ENCODE results near the gene SDK1.

The SDK1 gene

GRCh38 chr7:3762146-3762831 is 461.2 kb downstream of the SDK1 start:
- DNase-seq (ENCODE audit: extremely low spot score) = no peak
- CTCF ChIA-PET = no interaction called here
- no peak for TF ChIP-seq ARNT (IDR thresholded peaks at IDR 0.05)
- TF ChIP-seq CTBP1 (IDR thresholded peaks at IDR 0.05; ENCODE audit: borderline replicate concordance) = no peak
- no peak for TF ChIP-seq ZNF384 (IDR thresholded peaks at IDR 0.05)
- no peak for TF ChIP-seq BHLHE40 (IDR thresholded peaks at IDR 0.05; ENCODE audit: borderline replicate concordance)
- TF ChIP-seq HDGF (IDR thresholded peaks at IDR 0.05; ENCODE audit: borderline replicate concordance) = no peak
- no peak for TF ChIP-seq FOXK2 (IDR thresholded peaks at IDR 0.05)
- TF ChIP-seq TARDBP (IDR thresholded peaks at IDR 0.05) = no peak
- TF ChIP-seq PKNOX1 (IDR thresholded peaks at IDR 0.05) = no peak
- TF ChIP-seq L3MBTL2 (conservative IDR thresholded peaks at IDR 0.05) = no peak
- TF ChIP-seq LEF1 (IDR thresholded peaks at IDR 0.05; ENCODE audit: borderline replicate concordance) = no peak
- TF ChIP-seq SP1 (IDR thresholded peaks at IDR 0.05) = no peak
- no peak for TF ChIP-seq FOXM1 (IDR thresholded peaks at IDR 0.05; ENCODE audit: borderline replicate concordance)
- no peak for TF ChIP-seq FOXA1 (IDR thresholded peaks at IDR 0.05)
- no peak for TF ChIP-seq ELF4 (IDR thresholded peaks at IDR 0.05)
- no peak for TF ChIP-seq NFRKB (IDR thresholded peaks at IDR 0.05)
- no peak for TF ChIP-seq SUZ12 (IDR thresholded peaks at IDR 0.05)
- POLR2A ChIA-PET = no interaction called here

- POLR2A ChIA-PET = no interaction called here
- no peak for DNase-seq (ENCODE audit: extremely low spot score)
- TF ChIP-seq ZNF384 (IDR thresholded peaks at IDR 0.05) = no peak
- TF ChIP-seq L3MBTL2 (conservative IDR thresholded peaks at IDR 0.05) = no peak
- no peak for TF ChIP-seq SP1 (IDR thresholded peaks at IDR 0.05)
- no peak for TF ChIP-seq LEF1 (IDR thresholded peaks at IDR 0.05; ENCODE audit: borderline replicate concordance)
- no peak for TF ChIP-seq FOXM1 (IDR thresholded peaks at IDR 0.05; ENCODE audit: borderline replicate concordance)
- no peak for TF ChIP-seq ELF4 (IDR thresholded peaks at IDR 0.05)
- TF ChIP-seq TARDBP (IDR thresholded peaks at IDR 0.05) = no peak
- TF ChIP-seq HDGF (IDR thresholded peaks at IDR 0.05; ENCODE audit: borderline replicate concordance) = no peak
- TF ChIP-seq FOXK2 (IDR thresholded peaks at IDR 0.05) = no peak
- TF ChIP-seq ARNT (IDR thresholded peaks at IDR 0.05) = no peak
- no peak for TF ChIP-seq BHLHE40 (IDR thresholded peaks at IDR 0.05; ENCODE audit: borderline replicate concordance)
- no peak for TF ChIP-seq FOXA1 (IDR thresholded peaks at IDR 0.05)
- CTCF ChIA-PET = no interaction called here
These were observed 467.1 kb downstream of the SDK1 start for GRCh38 chr7:3767917-3768777.

GRCh38 chr7:3771906-3772305 is 470.9 kb downstream of the SDK1 start:
- DNase-seq (ENCODE audit: extremely low spot score) = no peak
- TF ChIP-seq BHLHE40 (IDR thresholded peaks at IDR 0.05; ENCODE audit: borderline replicate concordance) = no peak
- ChIA-PET CTCF (no interaction called here), POLR2A (no interaction called here)

- no peak for TF ChIP-seq LEF1 (IDR thresholded peaks at IDR 0.05; ENCODE audit: borderline replicate concordance)
- no peak for TF ChIP-seq L3MBTL2 (conservative IDR thresholded peaks at IDR 0.05)
- no peak for TF ChIP-seq FOXM1 (IDR thresholded peaks at IDR 0.05; ENCODE audit: borderline replicate concordance)
- no peak for TF ChIP-seq CTBP1 (IDR thresholded peaks at IDR 0.05; ENCODE audit: borderline replicate concordance)
- no peak for TF ChIP-seq FOXK2 (IDR thresholded peaks at IDR 0.05)
- no peak for TF ChIP-seq TARDBP (IDR thresholded peaks at IDR 0.05)
- ChIA-PET POLR2A (no interaction called here), CTCF (no interaction called here)
- no peak for DNase-seq (ENCODE audit: extremely low spot score)
These were observed 477.3 kb downstream of the SDK1 start for GRCh38 chr7:3778345-3778744.

- DNase-seq (ENCODE audit: extremely low spot score) = no peak
- CTCF ChIA-PET = no interaction called here
- POLR2A ChIA-PET = no interaction called here
- no peak for TF ChIP-seq ARNT (IDR thresholded peaks at IDR 0.05)
- no peak for TF ChIP-seq SP1 (IDR thresholded peaks at IDR 0.05)
- no peak for TF ChIP-seq FOXA1 (IDR thresholded peaks at IDR 0.05)
- no peak for TF ChIP-seq PKNOX1 (IDR thresholded peaks at IDR 0.05)
- TF ChIP-seq FOXK2 (IDR thresholded peaks at IDR 0.05) = no peak
- TF ChIP-seq HDGF (IDR thresholded peaks at IDR 0.05; ENCODE audit: borderline replicate concordance) = no peak
- no peak for TF ChIP-seq BHLHE40 (IDR thresholded peaks at IDR 0.05; ENCODE audit: borderline replicate concordance)
- no peak for TF ChIP-seq SUZ12 (IDR thresholded peaks at IDR 0.05)
- TF ChIP-seq ELF4 (IDR thresholded peaks at IDR 0.05) = no peak
- TF ChIP-seq TARDBP (IDR thresholded peaks at IDR 0.05) = no peak
- no peak for TF ChIP-seq CTBP1 (IDR thresholded peaks at IDR 0.05; ENCODE audit: borderline replicate concordance)
- no peak for TF ChIP-seq L3MBTL2 (conservative IDR thresholded peaks at IDR 0.05)
- TF ChIP-seq NFRKB (IDR thresholded peaks at IDR 0.05) = no peak
- TF ChIP-seq FOXM1 (IDR thresholded peaks at IDR 0.05; ENCODE audit: borderline replicate concordance) = no peak
- no peak for TF ChIP-seq ZNF384 (IDR thresholded peaks at IDR 0.05)
These were observed 479.0 kb downstream of the SDK1 start for GRCh38 chr7:3780016-3780415.

GRCh38 chr7:3780525-3780924 is 479.5 kb downstream of the SDK1 start:
- no peak for TF ChIP-seq CTBP1 (IDR thresholded peaks at IDR 0.05; ENCODE audit: borderline replicate concordance)
- TF ChIP-seq FOXK2 (IDR thresholded peaks at IDR 0.05) = no peak
- no peak for TF ChIP-seq LEF1 (IDR thresholded peaks at IDR 0.05; ENCODE audit: borderline replicate concordance)
- TF ChIP-seq SP1 (IDR thresholded peaks at IDR 0.05) = no peak
- TF ChIP-seq HDGF (IDR thresholded peaks at IDR 0.05; ENCODE audit: borderline replicate concordance) = no peak
- no peak for TF ChIP-seq PKNOX1 (IDR thresholded peaks at IDR 0.05)
- no peak for TF ChIP-seq SUZ12 (IDR thresholded peaks at IDR 0.05)
- TF ChIP-seq TARDBP (IDR thresholded peaks at IDR 0.05) = no peak
- ChIA-PET CTCF (no interaction called here), POLR2A (no interaction called here)
- no peak for DNase-seq (ENCODE audit: extremely low spot score)
